Activated CD4-positive, alpha-beta T cell treated with anti-CD3 and anti-CD28 coated beads for 4 hours (primary cell): ENCODE data around the gene PCDHA3.
"Not testable (repeated sequence)": the region's sequence is repeated elsewhere in the genome, so short reads cannot be mapped to it uniquely, and the experiment has no call there.

Source experiments
- DNase-seq, 2 donors: peaks; one replicate each; pipeline ENCODE4 v3.0.0-alpha.2; 2020

The PCDHA3 gene

GRCh38 chr5:140800816-140801493 is at the start of gene PCDHA3:
PCDHA3 (plus strand) TSS chr5:140801057.
- DNase-seq, result no peak

GRCh38 chr5:140753561-140753960 is 47.3 kb upstream of the PCDHA3 start:
- no peak for DNase-seq

- no peak for DNase-seq
Measured at GRCh38 chr5:140764177-140764973, 36.5 kb upstream of the PCDHA3 start.

GRCh38 chr5:140767444-140767843 is 33.4 kb upstream of the PCDHA3 start:
- no peak for DNase-seq

- DNase-seq, result no peak
Measured at GRCh38 chr5:140780512-140780911, 20.3 kb upstream of the PCDHA3 start.

- DNase-seq, result no peak
Measured at GRCh38 chr5:140785905-140786686, 14.8 kb upstream of the PCDHA3 start, which contains the start of gene PCDHA1. PCDHA1 (plus strand) TSS chr5:140786140.

GRCh38 chr5:140787422-140787821 is 13.4 kb upstream of the PCDHA3 start:
- DNase-seq, result not testable (repeated sequence)

- DNase-seq, result not testable (repeated sequence)
Measured at GRCh38 chr5:140787849-140788504, 12.9 kb upstream of the PCDHA3 start.

GRCh38 chr5:140791089-140791488 is 9.8 kb upstream of the PCDHA3 start:
- no peak for DNase-seq

- DNase-seq, result no peak
Measured at GRCh38 chr5:140794595-140795258, 6.1 kb upstream of the PCDHA3 start, which contains the start of gene PCDHA2. PCDHA2 (plus strand) TSS chr5:140794852.

- DNase-seq, result no peak
Measured at GRCh38 chr5:140795259-140795641, 5.6 kb upstream of the PCDHA3 start.

- DNase-seq, result not testable (repeated sequence)
Measured at GRCh38 chr5:140796072-140796717, 4.7 kb upstream of the PCDHA3 start.

- DNase-seq, result no peak
Measured at GRCh38 chr5:140796718-140797095, 4.2 kb upstream of the PCDHA3 start.

- no peak for DNase-seq
Measured at GRCh38 chr5:140801494-140801841, 611 bp downstream of the PCDHA3 start.

GRCh38 chr5:140802381-140802780 is 1.5 kb downstream of the PCDHA3 start:
- not testable (repeated sequence) for DNase-seq

GRCh38 chr5:140802781-140803271 is 2.0 kb downstream of the PCDHA3 start:
- no peak for DNase-seq

GRCh38 chr5:140806834-140807775 is 6.2 kb downstream of the PCDHA3 start, which contains the start of gene PCDHA4:
PCDHA4 (plus strand) TSS chr5:140807068.
- DNase-seq, result no peak

- DNase-seq, result not testable (repeated sequence)
Measured at GRCh38 chr5:140808241-140808888, 7.5 kb downstream of the PCDHA3 start.

GRCh38 chr5:140808889-140809291 is 8.0 kb downstream of the PCDHA3 start:
- DNase-seq, result no peak
